ENCODE measurements around the gene FRMPD2. TPM values are rescaled to one million over a fixed set of nuclear protein-coding genes. Genes with fewer than 3 reads are reported as not detected.

The FRMPD2 gene
- total and polyA plus RNA-seq, 2 experiments from 2014 or later: not detected

- no peaks in the 10 kb centered on the region for H3K36me3 ChIP-seq (ENCODE audit: insufficient read depth)
- H3K79me2 ChIP-seq (replicated peaks; ENCODE audit: insufficient read depth): no peaks in the 10 kb centered on the region
- no peak overlapping the region for H2AFZ ChIP-seq
- H3K27me3 ChIP-seq (ENCODE audit: insufficient read depth): no peaks in the 10 kb centered on the region
- H3K4me2 ChIP-seq: no peak overlapping the region
- ATAC-seq (no peak), DNase-seq (ENCODE audit: low spot score) (no peak)
- Mint-ChIP-seq H3K27me3 (ENCODE audit: insufficient read depth, low read depth, poor library complexity) (peaks cover 4% of the 10 kb centered on the region), H3K9me3 (no peaks in the 10 kb centered on the region; the same call in 2 of the 3 replicates), H3K36me3 (ENCODE audit: low read depth) (no peaks in the 10 kb centered on the region), H3K27ac (no peak overlapping the region), H3K4me1 (peaks cover 14% of the 10 kb centered on the region; the same call in 2 of the 3 replicates), H3K4me3 (no peak overlapping the region)
- H3F3A ChIP-seq (replicated peaks; ENCODE audit: low read depth): no peaks in the 10 kb centered on the region
- H3K4me3 ChIP-seq: no peak overlapping the region
- no peak overlapping the region for H3K27ac ChIP-seq (ENCODE audit: low read depth)
- no peak for TF ChIP-seq EZH2 (IDR thresholded peaks at IDR 0.05; ENCODE audit: low read depth, unreplicated experiment)
- TF ChIP-seq NANOG (IDR thresholded peaks at IDR 0.05; ENCODE audit: borderline replicate concordance): no peak
- TF ChIP-seq ZNF462 (CRISPR knock-in tag; IDR thresholded peaks at IDR 0.05): no peak
- no peak for TF ChIP-seq STAT1 (IDR thresholded peaks at IDR 0.05; ENCODE audit: unreplicated experiment)
- TF ChIP-seq CREB1 (CRISPR knock-in tag; IDR thresholded peaks at IDR 0.05; ENCODE audit: low read depth): no peak
- no peak for TF ChIP-seq ZNF331 (CRISPR knock-in tag; IDR thresholded peaks at IDR 0.05; ENCODE audit: low read depth)
- no peak for TF ChIP-seq CTCF (conservative IDR thresholded peaks at IDR 0.05; ENCODE audit: low read depth in 2 of 2)
- TF ChIP-seq ETS1 (IDR thresholded peaks at IDR 0.05): no peak
- no peak for TF ChIP-seq REST (IDR thresholded peaks at IDR 0.05; ENCODE audit: unreplicated experiment)
- TF ChIP-seq ZNF114 (CRISPR knock-in tag; IDR thresholded peaks at IDR 0.05): no peak
- no peak for TF ChIP-seq JUNB (IDR thresholded peaks at IDR 0.05; ENCODE audit: unreplicated experiment)
- no peak for TF ChIP-seq POLR2AphosphoS5 (IDR thresholded peaks at IDR 0.05; ENCODE audit: low read depth)
- no peak for TF ChIP-seq EZH2phosphoT487 (IDR thresholded peaks at IDR 0.05; ENCODE audit: unreplicated experiment)
- H3K9me2 ChIP-seq (ENCODE audit: insufficient read depth): 0 out of 2 replicates have a peak, but pooled peaks cover 3% of the 10 kb centered on the region
- 0 out of 2 replicates have a peak, but pooled peaks cover 3% of the 10 kb centered on the region for H3K4me1 ChIP-seq (ENCODE audit: insufficient read depth)
- H4K20me1 ChIP-seq (replicated peaks; ENCODE audit: insufficient read depth): no peaks in the 10 kb centered on the region
Measured at GRCh38 chr10:48292616-48293015, 18.1 kb upstream of the FRMPD2 start.

Data from GM23338 (cell line).